ENCODE data around the gene DPH1. TPM values are rescaled to one million over a fixed set of nuclear protein-coding genes. Genes with fewer than 3 reads are reported as not detected.
A peak's percentile ranks its signal among the peaks of the same experiment; 100 is the strongest.
"Not testable (repeated sequence)": the region's sequence is repeated elsewhere in the genome, so short reads cannot be mapped to it uniquely, and the experiment has no call there.

The DPH1 gene
- 10 to 100 TPM; 38.3 to 54.3 (median 47.8) TPM for polyA plus RNA-seq (ENCODE audit: insufficient read depth in 1 of 5, insufficient read length in 5 of 5, low replicate concordance in 1 of 5)
- long read RNA-seq, donor 1, partial matches to known transcripts: 28 of 38 reads
- long read RNA-seq, donor 1, other reads (novel, unspliced or antisense): 0 of 38 reads
- long read RNA-seq, donor 2, partial matches to known transcripts: 0 of 7 reads
- long read RNA-seq, donor 2, other reads (novel, unspliced or antisense): 0 of 7 reads
- long read RNA-seq, donor 3, partial matches to known transcripts: 33 of 38 reads
- long read RNA-seq, donor 3, other reads (novel, unspliced or antisense): 0 of 38 reads
- long read RNA-seq, donor 4, transcript DPH1-201 (13 exons, 2,221 nt): major isoform, 5 of 5 reads
- long read RNA-seq, donor 4, partial matches to known transcripts: 0 of 5 reads
- long read RNA-seq, donor 4, other reads (novel, unspliced or antisense): 0 of 5 reads
- long read RNA-seq, donor 5, transcript DPH1-201 (13 exons, 2,221 nt): major isoform, 5 of 17 reads
- long read RNA-seq, donor 5, partial matches to known transcripts: 5 of 17 reads
- long read RNA-seq, donor 5, other reads (novel, unspliced or antisense): 0 of 17 reads
- long read RNA-seq, donor 6, transcript DPH1-201 (13 exons, 2,221 nt): major isoform, 7 of 11 reads
- long read RNA-seq, donor 6, partial matches to known transcripts: 0 of 11 reads
- long read RNA-seq, donor 6, other reads (novel, unspliced or antisense): 0 of 11 reads
- long read RNA-seq, donor 7, transcript DPH1-205 (7 exons, 2,265 nt): major isoform, 5 of 41 reads
- long read RNA-seq, donor 7, partial matches to known transcripts: 28 of 41 reads
- long read RNA-seq, donor 7, other reads (novel, unspliced or antisense): 0 of 41 reads
- long read RNA-seq, donor 8, partial matches to known transcripts: 0 of 2 reads
- long read RNA-seq, donor 8, other reads (novel, unspliced or antisense): 0 of 2 reads

GRCh38 chr17:2029911-2030778 lies at the start of gene DPH1:
Gene DPH1 (plus strand): TSS chr17:2030153. CDS start chr17:2030170, 17 bp downstream.
- DNase-seq: peak; percentile 70 to 75

DNA sequence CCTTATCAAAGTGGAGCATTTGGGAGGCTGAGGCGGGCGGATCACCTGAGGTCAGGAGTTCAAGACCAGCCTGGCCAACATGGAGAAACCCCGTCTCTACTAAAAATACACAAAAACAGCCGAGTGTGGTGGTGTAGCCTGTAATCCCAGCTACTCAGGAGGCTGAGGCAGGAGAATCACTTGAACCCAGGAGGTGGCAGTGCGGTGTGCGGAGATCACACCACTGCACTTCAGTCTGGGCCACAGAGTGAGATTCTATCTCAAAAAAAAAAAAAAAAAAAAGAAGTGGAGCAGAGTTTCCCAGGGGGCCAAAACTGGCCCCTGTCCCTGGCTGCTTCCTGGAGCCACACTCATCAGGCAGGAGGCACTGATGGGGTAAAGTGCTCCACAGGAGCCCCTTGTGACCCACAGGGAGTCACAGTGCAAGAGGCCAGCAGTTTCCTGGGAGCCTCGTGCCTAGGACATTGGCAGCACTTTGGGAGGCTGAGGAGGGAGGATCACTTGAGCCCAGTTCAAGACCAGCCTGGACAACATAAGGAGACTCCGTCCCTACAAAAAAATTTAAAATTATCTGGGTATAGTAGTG lies 49.2 kb upstream of the DPH1 start:
- DNase-seq: no peak

DNA sequence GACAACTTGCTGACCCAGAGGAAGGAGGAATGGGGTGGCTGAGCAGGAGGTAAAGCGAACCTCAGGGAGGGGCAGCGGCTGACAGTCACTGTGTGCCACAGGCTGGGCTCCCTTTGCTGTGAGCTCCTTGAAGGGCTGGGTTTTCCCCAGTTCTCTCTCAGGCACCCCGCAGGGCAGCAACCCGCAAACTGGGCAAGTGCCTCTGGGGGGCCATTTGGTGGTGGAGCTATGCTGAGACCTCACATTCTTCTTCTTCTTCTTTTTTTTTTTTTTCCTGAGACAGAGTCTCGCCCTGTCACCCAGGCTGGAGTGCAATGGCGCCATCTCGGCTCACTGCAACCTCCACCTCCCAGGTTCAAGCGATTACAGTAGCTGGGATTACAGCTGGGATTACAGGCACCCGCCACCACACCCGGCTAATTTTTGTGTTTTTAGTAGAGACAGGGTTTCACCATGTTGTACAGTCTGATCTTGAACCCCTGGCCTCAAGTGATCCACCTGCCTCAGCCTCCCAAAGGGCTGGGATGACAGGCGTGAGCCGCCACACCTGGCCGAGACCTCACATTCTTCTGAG lies 47.1 kb upstream of the DPH1 start:
- DNase-seq: not testable (repeated sequence)

DNA sequence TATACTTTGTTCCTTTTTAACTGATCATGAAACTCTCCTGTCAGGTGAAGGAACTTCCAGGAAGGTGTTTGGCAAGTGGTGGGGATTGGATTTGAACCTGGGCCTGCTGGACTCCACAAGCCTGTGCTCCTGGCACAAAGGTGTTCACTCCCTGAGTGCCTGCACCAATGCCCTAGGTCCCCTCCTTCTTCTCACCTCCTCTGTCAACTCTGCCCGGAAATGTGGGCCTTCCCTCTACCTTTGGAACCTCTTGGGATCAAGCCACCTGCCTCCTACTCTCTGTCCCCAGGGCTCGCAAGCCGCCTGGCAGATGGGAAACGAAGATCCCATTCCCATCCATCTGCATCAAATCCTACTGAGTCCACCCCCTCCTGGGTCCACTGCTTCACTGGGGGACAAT lies 44.9 kb upstream of the DPH1 start:
- DNase-seq: no peak

DNA sequence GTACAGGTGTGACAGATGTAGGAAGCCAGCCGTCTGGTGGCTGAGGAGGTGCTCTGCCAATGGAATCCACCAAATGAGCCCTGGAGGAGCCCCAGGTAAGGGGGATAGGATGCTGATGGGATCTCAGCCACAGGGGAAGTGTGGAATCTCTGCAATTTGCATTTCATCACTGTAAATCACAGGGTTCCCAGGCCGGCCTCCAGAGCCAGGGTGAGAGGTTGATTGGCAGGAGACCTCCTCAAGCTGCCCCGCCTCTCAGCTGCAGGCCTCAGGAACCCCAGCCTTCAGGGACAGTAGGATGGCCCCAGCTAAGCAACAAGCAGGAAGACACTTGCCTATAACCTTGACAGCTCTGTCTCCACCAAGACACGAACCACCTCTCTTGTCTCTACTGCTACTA lies 44.3 kb upstream of the DPH1 start:
- DNase-seq: no peak

DNA sequence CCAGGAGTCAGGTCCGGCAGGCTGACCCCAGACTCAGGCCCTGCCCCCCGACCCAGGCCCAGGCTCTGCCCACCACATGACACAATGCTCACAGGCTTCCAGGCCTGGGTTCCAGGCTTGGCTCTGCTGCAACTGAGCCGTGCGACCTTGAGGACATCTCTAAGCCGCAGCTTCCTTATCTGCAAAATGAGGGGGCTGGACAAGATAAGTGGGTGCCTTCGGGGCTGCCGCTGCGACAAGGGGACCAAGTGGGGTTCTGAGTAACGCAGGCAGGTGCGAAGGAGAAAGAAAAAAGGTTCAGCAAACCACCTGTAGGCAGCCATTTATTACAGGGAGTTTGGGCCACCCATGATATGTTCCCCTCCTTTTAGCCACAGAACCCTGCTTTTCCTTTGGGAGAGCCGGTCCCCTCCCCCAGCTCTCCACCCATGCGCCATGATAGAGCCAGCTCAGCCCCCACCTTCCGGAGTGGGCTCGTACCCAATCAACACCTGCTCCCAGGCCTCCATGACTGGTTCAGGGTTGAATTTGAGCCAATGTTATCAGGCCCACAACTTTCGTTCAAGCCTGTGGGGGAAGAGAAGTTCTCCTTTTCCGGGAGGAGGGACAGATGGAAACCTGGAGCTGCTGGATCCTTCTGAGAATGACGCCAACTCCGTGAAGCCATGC lies 43.0 kb upstream of the DPH1 start:
- no peak for DNase-seq

DNA sequence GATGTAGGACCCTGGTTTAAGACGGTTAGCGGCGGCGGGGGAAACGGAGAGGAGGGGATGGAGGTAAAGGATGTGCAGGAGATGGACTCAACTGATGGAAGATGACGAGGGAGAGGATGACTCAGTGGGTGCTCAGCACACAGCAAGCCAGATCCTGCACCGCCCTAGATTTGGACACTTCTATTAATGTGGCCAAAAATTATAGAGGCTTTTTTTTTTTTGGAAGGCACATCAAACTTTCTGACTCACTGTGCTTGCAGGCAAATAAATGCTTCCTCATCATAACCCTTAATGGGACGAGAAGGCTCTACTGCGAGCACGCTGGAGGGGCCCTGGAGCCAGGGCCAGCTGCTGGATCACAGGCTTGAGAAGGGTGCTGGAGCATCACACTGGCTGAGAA lies 40.8 kb upstream of the DPH1 start:
- no peak for DNase-seq

- DNase-seq: no peak
These were observed 37.4 kb upstream of the DPH1 start for GRCh38 chr17:1992541-1992940.

DNA sequence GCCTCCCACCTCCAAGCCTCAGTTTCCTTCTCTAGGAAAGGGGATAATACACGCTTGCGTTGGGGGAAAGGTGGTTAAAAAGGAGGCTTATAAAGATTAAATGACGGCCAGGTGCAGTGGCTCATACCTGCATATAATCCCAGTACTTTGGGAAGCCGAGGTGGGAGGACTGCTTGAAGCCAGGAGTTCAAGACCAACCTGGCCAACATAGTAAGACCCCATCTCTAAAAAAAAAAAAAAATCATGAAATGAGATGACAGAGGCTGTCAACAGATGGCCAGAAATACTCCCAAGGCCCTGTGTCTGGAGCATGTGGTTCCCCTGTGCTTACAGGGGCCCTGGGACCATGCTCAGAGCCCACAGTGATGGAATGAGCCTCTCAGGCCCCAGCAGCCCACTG lies 35.2 kb upstream of the DPH1 start:
- DNase-seq: no peak

GRCh38 chr17:1995321-1995892 lies 34.5 kb upstream of the DPH1 start:
- no peak for DNase-seq

- no peak for DNase-seq
These were observed 33.8 kb upstream of the DPH1 start for GRCh38 chr17:1995907-1996799.

- no peak for DNase-seq
These were observed 33.1 kb upstream of the DPH1 start for GRCh38 chr17:1996800-1997288.

DNA sequence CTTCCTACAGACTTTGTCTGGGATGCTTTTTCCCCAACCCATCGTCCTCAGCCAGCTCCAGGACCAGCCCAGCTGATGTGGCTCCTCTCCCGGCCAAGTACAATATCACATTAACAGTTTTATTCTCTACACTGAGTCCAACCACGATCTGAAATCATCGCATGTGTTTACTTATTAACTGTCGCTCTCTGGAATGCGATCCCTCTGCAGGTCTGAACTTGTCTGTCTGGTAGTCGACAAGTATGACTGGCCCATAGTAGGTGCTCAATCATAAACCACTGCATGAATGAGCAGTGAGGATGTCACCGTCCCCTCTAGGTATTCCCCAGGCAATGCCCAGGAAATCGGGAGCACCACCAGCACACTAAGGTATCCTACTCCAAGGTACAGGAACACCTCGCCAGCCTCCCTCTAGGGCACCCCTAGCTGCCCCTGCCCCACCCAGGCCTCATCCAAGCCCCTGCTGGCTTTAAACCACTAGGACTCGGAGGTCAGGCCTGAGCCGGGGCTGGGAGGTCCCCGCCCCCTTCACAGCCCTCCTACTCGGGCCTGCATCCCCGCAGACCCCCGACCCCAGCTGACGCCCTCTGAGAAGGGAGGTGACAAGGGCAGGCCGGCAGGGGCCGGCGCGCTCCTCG lies 32.5 kb upstream of the DPH1 start:
- DNase-seq: no peak

- peak; percentile 32 to 44 for DNase-seq
These were observed 31.8 kb upstream of the DPH1 start for GRCh38 chr17:1997927-1998742.

DNA sequence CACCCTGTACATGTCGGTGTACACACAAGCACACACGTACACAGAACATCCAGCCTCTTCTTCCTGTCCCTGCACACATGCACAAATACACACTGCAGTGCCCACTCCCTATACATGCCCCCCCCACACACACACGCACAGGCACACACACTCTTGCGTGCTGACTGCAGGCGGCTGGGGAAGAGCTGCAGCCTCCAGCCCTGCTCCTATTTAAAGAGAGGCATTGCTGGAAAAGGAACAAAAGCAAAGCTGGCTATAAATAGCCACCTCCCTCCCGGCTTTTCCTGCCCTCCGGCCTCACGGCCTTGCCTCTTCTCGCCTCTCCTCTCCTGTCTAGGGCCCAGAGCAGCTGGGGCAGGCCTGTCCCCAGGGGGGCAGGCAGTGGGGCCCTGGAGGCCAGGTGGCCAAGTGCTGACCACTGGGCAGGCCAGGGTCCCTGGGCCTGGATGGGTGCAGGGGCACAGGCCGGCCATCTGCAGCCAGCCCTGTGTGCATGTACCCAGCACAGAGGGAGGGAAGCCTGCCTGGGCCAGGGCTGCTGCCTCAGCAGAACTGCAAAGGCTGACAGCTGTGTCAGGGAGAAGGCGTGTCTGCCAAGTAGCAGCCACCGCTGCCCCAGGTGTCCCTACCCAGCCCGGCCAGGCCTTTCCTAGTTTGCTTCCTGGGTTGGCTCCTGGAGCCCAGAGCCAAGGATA lies 30.2 kb upstream of the DPH1 start:
- peak; percentile 51 to 62 for DNase-seq

DNA sequence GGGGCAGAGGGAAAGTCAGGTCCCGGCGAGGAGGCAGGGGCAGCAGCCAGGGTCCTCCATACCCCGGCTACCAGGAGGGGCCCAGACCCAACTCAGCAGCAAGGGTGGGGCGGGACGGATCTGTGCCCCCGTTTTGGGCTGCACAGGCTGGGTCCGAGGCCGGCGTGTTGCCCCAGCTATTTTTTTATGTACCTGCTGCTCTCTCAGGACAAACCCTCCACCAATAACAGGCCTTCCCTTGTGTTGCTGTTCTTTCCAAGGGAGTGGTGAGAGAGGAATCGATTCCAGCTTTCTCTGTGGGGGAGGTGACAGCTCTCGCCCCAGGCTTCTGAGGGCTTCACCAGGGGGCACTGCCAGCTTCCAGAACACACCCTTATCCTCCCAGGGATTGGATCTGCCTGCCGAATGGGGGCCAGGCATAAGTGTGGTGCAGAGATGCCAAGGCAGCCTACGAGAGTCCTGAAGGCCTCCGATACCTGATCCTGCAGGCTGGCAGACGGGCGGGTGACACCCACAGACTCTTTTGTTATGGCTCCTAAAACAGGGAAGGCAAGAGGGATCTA lies 27.1 kb upstream of the DPH1 start:
- DNase-seq: no peak

All from right lung (tissue), 10 donors.